Heart left ventricle (tissue), 16 donors: ENCODE data around the gene FBXL3. TPM values are rescaled to one million over a fixed set of nuclear protein-coding genes. Genes with fewer than 3 reads are reported as not detected.

Source experiments
- ATAC-seq, 4 donors: fragments of 200-7000 bp; cut with Tn5 transposase; one replicate each; pipeline ENCODE4 v1.9.1; 2020 to 2022; ENCODE audit warnings: moderate library complexity in 4 of 4, mild to moderate bottlenecking in 3 of 4, moderate number of reproducible peaks in 1 of 4
- DNase-seq, 5 donors: peaks; one replicate each; pipeline ENCODE4 v3.0.0-alpha.2; 2020
- H3K27ac ChIP-seq, 12 donors: fragments of 200-600 bp; sonication (generic) in 4 of 12; one replicate each; pipeline versions ENCODE4 v1.5.0 to v1.8.0; 2016 to 2022; ENCODE audit warnings: mild to moderate bottlenecking in 2 of 12
- H3K27me3 ChIP-seq, 9 donors: fragments of 200-600 bp; sonication (generic) in 2 of 9; one replicate each; pipeline versions ENCODE4 v1.5.1 to v1.8.0; 2016 to 2022; ENCODE audit warnings: mild to moderate bottlenecking in 3 of 9
- H3K36me3 ChIP-seq, 9 donors: fragments of 200-600 bp; sonication (generic) in 2 of 9; one replicate each; pipeline versions ENCODE4 v1.5.0 to v1.8.0; 2018 to 2022; ENCODE audit warnings: mild to moderate bottlenecking in 2 of 9
- H3K4me1 ChIP-seq, 12 donors: fragments of 200-600 bp; sonication (generic) in 4 of 12; one replicate each; pipeline versions ENCODE4 v1.5.0 to v1.8.0; 2016 to 2022; ENCODE audit warnings: mild to moderate bottlenecking in 3 of 12
- H3K4me3 ChIP-seq, 12 donors: fragments of 200-600 bp; sonication (generic) in 4 of 12; one replicate each; pipeline versions ENCODE4 v1.5.0 to v1.8.0; 2017 to 2022; ENCODE audit warnings: mild to moderate bottlenecking in 9 of 12, moderate library complexity in 4 of 12
- H3K9me3 ChIP-seq, 12 donors: fragments of 200-600 bp; sonication (generic) in 4 of 12; one replicate each; pipeline versions ENCODE4 v1.5.0 to v1.8.0; 2016 to 2022; ENCODE audit warnings: mild to moderate bottlenecking in 1 of 12
- POLR2A ChIP-seq, 2 donors: fragments of 450-650 bp; IDR thresholded peaks; one replicate each; pipeline ENCODE4 v1.6.1; 2017; ENCODE audit warnings: antibody characterized with exemption in 2 of 2, mild to moderate bottlenecking in 2 of 2, moderate library complexity in 2 of 2
- WGBS, 4 donors: extraction: QIAGEN DNeasy Blood & Tissue Kit in 2 of 4; methylation state at CpG; one replicate each; pipeline versions ENCODE4 v1.1.5 to v1.1.7; 2013 to 2018; 5-methylcytosine and 5-hydroxymethylcytosine counted together
- intact Hi-C, 10 donors: fragments of 100-400 bp; cut with DNase I; formaldehyde crosslinking; loops; one replicate each; pipeline versions ENCODE4 v1.11.1 to v1.14.2; 2022
- long read RNA-seq, 3 donors: library from polyadenylated mRNA; unstranded; transcript quantifications; one replicate each; pipeline ENCODE4 v2.0.0, GENCODE V29; 2020 to 2021
- polyA plus RNA-seq, 2 donors: library from polyadenylated mRNA; stranded (reverse); fragments of 200-250 nt; gene quantifications; one replicate each; pipeline ENCODE4 v1.2.3, GENCODE V29; 2013
- total RNA-seq, 9 donors: library from RNA; depleted of rRNA in 2 of 9; stranded (reverse); fragments of >200 nt in 2 of 9; fragmentation: NEBNext Ultra II Directional in 3 of 9; extraction: Animal tissue kit (Norgen Biotek cat#: 25700) in 3 of 9; gene quantifications; one replicate each; pipeline versions ENCODE4 v1.1.0 to v1.2.4, GENCODE V29; 2016 to 2023
- TF ChIP-seq, protein P1 (sequence below), 12 donors: fragments of 200-600 bp; sonication (generic) in 4 of 12; IDR thresholded peaks; one replicate each; pipeline versions ENCODE4 v1.5.0 to v1.8.0; 2018 to 2022; ENCODE audit warnings: antibody characterized with exemption in 12 of 12, mild to moderate bottlenecking in 5 of 12
- donor health status: ischemic (EF 13 %, LVEDD 7.1; RV severe dilation, severe dysfunction).
- donor health status: healthy with polysubstance abuse.
- donor health status: DM: no; HTN: yes; CAD: no.
- donor health status: DM: no; HTN: no; CAD: no.
- donor health status: ischemic (EF 25% LVEDD 6.9; RV normal size, moderate dysfunction).
- donor health status: ischemic (EF 25% LVEDD 5.7; RV mildly dilated, moderate dysfunction).
- donor health status: healthy.
- donor health status: DM: yes; HTN: yes; CAD: no.
- donor health status: ischemic (EF 35%, LVEDD 5.7; RV mildly dilated, moderate dysfunction).
- donor health status: nonischemic (EF 11% LVEDD 7.7; RV severe dilation, severe dysfunction).
- donor health status: DM: yes; HTN: yes; CAD: no.
- donor health status: PGD.
- donor health status: ischemic (EF 29% LVEDD 5.4; RV normal size, mild dysfunction).
- donor health status: nonischemic (EF 23%, LVEDD 6.1; RV moderate dilation, normal function).

FBXL3 gene, protein sequence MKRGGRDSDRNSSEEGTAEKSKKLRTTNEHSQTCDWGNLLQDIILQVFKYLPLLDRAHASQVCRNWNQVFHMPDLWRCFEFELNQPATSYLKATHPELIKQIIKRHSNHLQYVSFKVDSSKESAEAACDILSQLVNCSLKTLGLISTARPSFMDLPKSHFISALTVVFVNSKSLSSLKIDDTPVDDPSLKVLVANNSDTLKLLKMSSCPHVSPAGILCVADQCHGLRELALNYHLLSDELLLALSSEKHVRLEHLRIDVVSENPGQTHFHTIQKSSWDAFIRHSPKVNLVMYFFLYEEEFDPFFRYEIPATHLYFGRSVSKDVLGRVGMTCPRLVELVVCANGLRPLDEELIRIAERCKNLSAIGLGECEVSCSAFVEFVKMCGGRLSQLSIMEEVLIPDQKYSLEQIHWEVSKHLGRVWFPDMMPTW
- total RNA-seq (10 to 100 TPM; 27.5 to 50.0 (median 32.1) TPM), polyA plus RNA-seq (10 to 100 TPM; 11.8 to 27.2 TPM)
- long read RNA-seq, donor 1, transcript FBXL3-201 (5 exons, 3,503 nt), result major isoform, 19 of 28 reads
- long read RNA-seq, donor 1, partial matches to known transcripts, result 0 of 28 reads
- long read RNA-seq, donor 1, other reads (novel, unspliced or antisense), result 9 of 28 reads
- long read RNA-seq, donor 2, partial matches to known transcripts, result 1 of 2 reads
- long read RNA-seq, donor 2, other reads (novel, unspliced or antisense), result 1 of 2 reads
- long read RNA-seq, donor 3, transcript FBXL3-201 (5 exons, 3,503 nt), result major isoform, 30 of 53 reads
- long read RNA-seq, donor 3, partial matches to known transcripts, result 0 of 53 reads
- long read RNA-seq, donor 3, other reads (novel, unspliced or antisense), result 22 of 53 reads

DNA sequence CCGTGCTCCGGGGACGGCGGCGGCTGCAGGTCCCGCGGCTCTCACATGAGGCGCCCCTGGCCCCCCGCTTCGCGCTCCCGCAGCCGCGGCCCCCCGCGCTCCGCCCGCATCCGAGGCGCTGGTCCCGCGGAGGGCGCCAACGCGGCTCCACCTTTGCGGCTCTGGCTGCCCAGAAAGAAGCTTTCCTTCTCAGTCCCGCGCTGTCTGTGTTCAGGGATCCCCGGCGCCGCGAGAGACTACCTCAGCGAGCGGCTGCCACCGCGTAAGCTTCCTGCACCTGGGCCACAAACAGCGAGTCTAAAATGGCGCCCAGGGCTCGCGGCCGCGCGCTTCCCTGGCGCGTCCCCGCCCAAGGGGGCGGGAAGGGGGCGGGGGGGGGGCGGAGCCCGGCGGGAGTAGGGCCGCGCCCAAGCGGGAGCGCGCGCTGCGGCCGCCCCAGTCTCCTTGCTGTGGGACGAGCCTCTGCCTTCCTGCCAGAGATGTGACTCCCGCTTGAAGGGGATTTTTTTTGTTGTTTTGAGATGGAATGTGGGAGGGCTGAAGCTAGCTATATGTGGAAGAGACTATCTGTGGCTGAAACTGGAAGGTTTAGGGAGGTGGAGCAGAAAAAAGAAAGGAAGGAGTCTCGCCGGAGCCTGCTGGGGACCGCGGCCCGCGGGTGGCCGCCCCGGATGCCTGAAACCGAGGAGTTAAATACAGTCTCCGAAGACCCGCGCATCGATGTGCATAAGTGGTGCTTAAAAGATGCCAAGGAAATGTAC lies at the start of gene FBXL3:
Gene FBXL3 (minus strand): TSS at position 299 of the 761 bp plus-strand sequence. CDS start 5,299 bp downstream, outside the sequence.
- peak in 1 of 2 donors; percentile 55 for TF ChIP-seq POLR2A (IDR thresholded peaks at IDR 0.05)
- TF ChIP-seq, protein P1, sequence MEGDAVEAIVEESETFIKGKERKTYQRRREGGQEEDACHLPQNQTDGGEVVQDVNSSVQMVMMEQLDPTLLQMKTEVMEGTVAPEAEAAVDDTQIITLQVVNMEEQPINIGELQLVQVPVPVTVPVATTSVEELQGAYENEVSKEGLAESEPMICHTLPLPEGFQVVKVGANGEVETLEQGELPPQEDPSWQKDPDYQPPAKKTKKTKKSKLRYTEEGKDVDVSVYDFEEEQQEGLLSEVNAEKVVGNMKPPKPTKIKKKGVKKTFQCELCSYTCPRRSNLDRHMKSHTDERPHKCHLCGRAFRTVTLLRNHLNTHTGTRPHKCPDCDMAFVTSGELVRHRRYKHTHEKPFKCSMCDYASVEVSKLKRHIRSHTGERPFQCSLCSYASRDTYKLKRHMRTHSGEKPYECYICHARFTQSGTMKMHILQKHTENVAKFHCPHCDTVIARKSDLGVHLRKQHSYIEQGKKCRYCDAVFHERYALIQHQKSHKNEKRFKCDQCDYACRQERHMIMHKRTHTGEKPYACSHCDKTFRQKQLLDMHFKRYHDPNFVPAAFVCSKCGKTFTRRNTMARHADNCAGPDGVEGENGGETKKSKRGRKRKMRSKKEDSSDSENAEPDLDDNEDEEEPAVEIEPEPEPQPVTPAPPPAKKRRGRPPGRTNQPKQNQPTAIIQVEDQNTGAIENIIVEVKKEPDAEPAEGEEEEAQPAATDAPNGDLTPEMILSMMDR (IDR thresholded peaks at IDR 0.05), result no peak
- peak within 1 kb of the TSS; percentile 96 to 100 (median 100) for H3K27ac ChIP-seq
- H3K36me3 ChIP-seq, result peaks cover 0 to 4% (median 0%) of the 10 kb centered on the region in 9 donors
- no peaks in the 10 kb centered on the region for H3K27me3 ChIP-seq
- H3K4me3 ChIP-seq, result peak within 1 kb of the TSS; percentile 83 to 100 (median 96)
- WGBS, 4 donors, result 0% methylated on average over 33 to 74 of the region's 74 CpGs
- intact Hi-C loops, result loop anchor here in 4 of 10 donors (1.0 to 10.0 kb wide), 4 partner anchors 34 to 300 kb away; partner anchors contain the start of genes CLN5 (in 3 of the 4) and MYCBP2 (in 3 of the 4)
- H3K9me3 ChIP-seq, result peaks cover 0 to 3% (median 0%) of the 10 kb centered on the region in 12 donors
- peaks cover 6 to 59% (median 41%) of the 10 kb centered on the region in 12 donors for H3K4me1 ChIP-seq
- peak; percentile 84 to 91 (median 90) for ATAC-seq
- DNase-seq, result peak; percentile 88 to 93 (median 89)

DNA sequence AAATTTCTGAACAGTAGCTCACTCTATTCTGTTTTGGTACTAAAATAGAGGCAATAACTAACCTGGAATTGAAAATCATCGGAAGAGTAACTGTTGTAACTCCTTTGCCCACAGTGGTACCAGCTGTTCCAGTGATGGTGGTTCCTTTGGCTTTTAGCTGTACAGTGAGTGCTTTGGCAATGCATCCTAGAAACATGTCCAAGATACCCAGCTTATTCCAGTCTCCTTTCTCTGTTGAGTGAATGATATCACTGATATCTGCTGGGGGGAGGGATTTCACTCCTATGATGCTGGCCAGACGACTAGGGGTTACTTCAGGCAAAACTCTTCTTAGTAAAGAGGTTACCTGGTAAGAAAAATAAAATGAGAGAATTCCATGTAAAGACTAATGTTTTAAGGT lies 40.6 kb upstream of the FBXL3 start:
- no peak for DNase-seq
- intact Hi-C loops, result no loop called here
- ATAC-seq, result peak; percentile 82 to 98 (median 90)
- TF ChIP-seq POLR2A (IDR thresholded peaks at IDR 0.05), result no peak
- TF ChIP-seq, protein P1 (IDR thresholded peaks at IDR 0.05), result no peak
- Histone ChIP-seq H3K27me3 (no peaks in the 10 kb centered on the region), H3K27ac (no peak overlapping the region), H3K9me3 (no peaks in the 10 kb centered on the region), H3K4me3 (no peak overlapping the region), H3K36me3 (peaks cover 0 to 95% (median 81%) of the 10 kb centered on the region in 9 donors), H3K4me1 (peaks cover 0 to 16% (median 0%) of the 10 kb centered on the region in 12 donors)
- 49 to 68% (median 58%) methylated on average over 2 of the region's 2 CpGs for WGBS, 4 donors

DNA sequence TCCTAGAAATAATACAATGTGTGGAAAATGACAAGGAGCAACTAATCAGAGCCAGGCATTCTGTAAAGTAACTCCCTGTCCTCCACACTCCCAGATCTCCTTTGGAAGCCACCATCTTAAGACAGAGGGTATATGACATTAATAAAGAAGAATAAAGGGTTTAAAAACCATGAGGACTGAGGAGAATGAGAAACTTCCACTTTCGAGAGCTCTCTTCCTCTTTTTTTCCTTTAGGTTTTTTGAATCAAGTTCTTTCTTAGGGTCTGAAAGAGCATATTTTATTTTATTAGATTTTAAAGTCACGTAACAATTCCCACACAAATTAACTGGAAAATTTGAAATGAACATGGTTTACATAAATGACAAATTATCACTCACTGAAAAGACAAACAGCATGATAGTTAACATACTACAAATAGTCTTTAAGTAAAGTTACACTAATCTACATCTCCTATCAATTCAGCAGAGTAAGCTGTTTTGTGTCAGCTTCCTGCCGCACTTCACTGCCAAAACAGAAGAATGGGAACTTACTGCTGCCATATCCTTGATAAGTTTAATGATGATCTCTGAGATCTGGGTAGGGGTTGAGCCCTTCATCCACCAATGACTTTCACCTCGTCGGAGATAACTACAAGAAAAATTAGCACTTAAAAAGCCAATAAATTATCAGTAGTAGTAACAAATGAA lies 38.6 kb upstream of the FBXL3 start:
- intact Hi-C loops, result no loop called here

More for the DNA sequence above, 38.6 kb upstream of the FBXL3 start:
- Histone ChIP-seq H3K4me1 (peaks cover 0 to 16% (median 0%) of the 10 kb centered on the region in 12 donors), H3K36me3 (peaks cover 0 to 100% (median 92%) of the 10 kb centered on the region in 9 donors), H3K4me3 (no peak overlapping the region), H3K9me3 (no peaks in the 10 kb centered on the region), H3K27ac (peak overlapping the region in 1 of 12 donors; percentile 75), H3K27me3 (no peaks in the 10 kb centered on the region)
- TF ChIP-seq, protein P1 (IDR thresholded peaks at IDR 0.05), result no peak
- TF ChIP-seq POLR2A (IDR thresholded peaks at IDR 0.05), result no peak
- 70 to 81% (median 77%) methylated on average over 5 of the region's 5 CpGs for WGBS, 4 donors
- ATAC-seq (no peak), DNase-seq (no peak)
